BE2C (cell line): ENCODE results near the gene RASGEF1C.

Experiments
- DNase-seq: peaks from one replicate; pipeline ENCODE4 v3.0.0-alpha.2; 2020
- H3K27me3 ChIP-seq: fragments of 250-450 bp; sonication (Bioruptor Pico); 2 replicates; pipeline ENCODE4 v1.5.1; 2020; ENCODE audit warnings: mild to moderate bottlenecking
- H3K36me3 ChIP-seq: fragments of 250-450 bp; sonication (Bioruptor Pico); 2 replicates; pipeline ENCODE4 v1.5.1; 2020; ENCODE audit warnings: mild to moderate bottlenecking
- H3K4me1 ChIP-seq: fragments of 250-450 bp; sonication (Bioruptor Pico); 2 replicates; pipeline ENCODE4 v1.5.1; 2020
- H3K4me3 ChIP-seq: 2 replicates; pipeline ENCODE4 v1.5.1; 2011; ENCODE audit warnings: low read depth, low read length
- H3K9me3 ChIP-seq: fragments of 250-450 bp; sonication (Bioruptor Pico); 2 replicates; pipeline ENCODE4 v1.5.1; 2020
- CTCF ChIP-seq: IDR thresholded peaks from 2 replicates; pipeline ENCODE4 v1.5.1; 2012; ENCODE audit warnings: mild to moderate bottlenecking, low read depth, low read length

The RASGEF1C gene

GRCh38 chr5:180105827-180106312 is 103.1 kb downstream of the RASGEF1C start:
- no peaks in the 10 kb centered on the region for H3K27me3 ChIP-seq
- no peaks in the 10 kb centered on the region for H3K36me3 ChIP-seq
- no peak overlapping the region for H3K4me3 ChIP-seq
- no peak for DNase-seq
- no peaks in the 10 kb centered on the region for H3K4me1 ChIP-seq
- TF ChIP-seq CTCF: no peak
- no peaks in the 10 kb centered on the region for H3K9me3 ChIP-seq

- Histone ChIP-seq H3K27me3 (no peaks in the 10 kb centered on the region), H3K4me1 (no peaks in the 10 kb centered on the region), H3K4me3 (no peak overlapping the region), H3K36me3 (no peaks in the 10 kb centered on the region), H3K9me3 (no peaks in the 10 kb centered on the region)
- TF ChIP-seq CTCF: no peak
- DNase-seq: no peak
Observed at GRCh38 chr5:180104168-180104530, 104.9 kb downstream of the RASGEF1C start.

- Histone ChIP-seq H3K4me3 (no peak overlapping the region), H3K27me3 (no peaks in the 10 kb centered on the region), H3K4me1 (no peaks in the 10 kb centered on the region), H3K9me3 (no peaks in the 10 kb centered on the region), H3K36me3 (no peaks in the 10 kb centered on the region)
- TF ChIP-seq CTCF: no peak
- DNase-seq: no peak
Observed at GRCh38 chr5:180103487-180104167, 105.4 kb downstream of the RASGEF1C start.

GRCh38 chr5:180102636-180103035 is 106.4 kb downstream of the RASGEF1C start:
- H3K27me3 ChIP-seq: no peaks in the 10 kb centered on the region
- no peak for TF ChIP-seq CTCF
- no peak overlapping the region for H3K4me3 ChIP-seq
- H3K9me3 ChIP-seq: no peaks in the 10 kb centered on the region
- no peaks in the 10 kb centered on the region for H3K4me1 ChIP-seq
- DNase-seq: no peak
- H3K36me3 ChIP-seq: no peaks in the 10 kb centered on the region

GRCh38 chr5:180101451-180102105 is 107.4 kb downstream of the RASGEF1C start:
- H3K4me3 ChIP-seq: no peak overlapping the region
- H3K4me1 ChIP-seq: no peaks in the 10 kb centered on the region

More at GRCh38 chr5:180101451-180102105, 107.4 kb downstream of the RASGEF1C start:
- Histone ChIP-seq H3K36me3 (no peaks in the 10 kb centered on the region), H3K9me3 (no peaks in the 10 kb centered on the region), H3K27me3 (no peaks in the 10 kb centered on the region)
- DNase-seq: no peak
- no peak for TF ChIP-seq CTCF
